Kidney (tissue), 14 donors: Measurements from ENCODE around the gene ALDH3A1. TPM values are rescaled to one million over a fixed set of nuclear protein-coding genes. Genes with fewer than 3 reads are reported as not detected.
A peak's percentile ranks its signal among the peaks of the same experiment; 100 is the strongest.

Source experiments
- DNase-seq, 5 donors: peaks; one replicate each; pipeline ENCODE4 v3.0.0-alpha.2; 2013 to 2020
- FAIRE-seq: peaks from 2 replicates; lab custom pipeline; 2012; peaks lifted over from hg19 to GRCh38; lab: Jason Lieb, UNC
- H3K27ac ChIP-seq, 2 donors: one replicate each; pipeline ENCODE4 v1.7.0; 2013; ENCODE audit warnings: low read depth in 2 of 2, low read length in 2 of 2, inconsistent platforms in 1 of 2
- H3K27me3 ChIP-seq: one replicate; pipeline ENCODE4 v1.7.1; 2013; ENCODE audit warnings: low read length, inconsistent platforms; ENCODE audit not compliant: control insufficient read depth, insufficient read depth
- H3K36me3 ChIP-seq, 3 donors: one replicate each; pipeline versions ENCODE4 v1.7.0 to v1.7.1; 2013; ENCODE audit warnings: low read length in 3 of 3, control low read depth in 1 of 3, inconsistent platforms in 1 of 3; ENCODE audit not compliant: insufficient read depth in 3 of 3, control insufficient read depth in 2 of 3
- H3K4me1 ChIP-seq, 3 donors: one replicate each; pipeline versions ENCODE4 v1.7.0 to v1.7.1; 2013; ENCODE audit warnings: low read length in 3 of 3, inconsistent platforms in 1 of 3, low read depth in 1 of 3; ENCODE audit not compliant: control insufficient read depth in 2 of 3, insufficient read depth in 2 of 3
- H3K4me3 ChIP-seq, 3 donors: one replicate each; pipeline versions ENCODE4 v1.7.0 to v1.8.1; 2013; ENCODE audit warnings: low read length in 3 of 3, control low read depth in 1 of 3, inconsistent platforms in 1 of 3
- H3K9ac ChIP-seq, 3 donors: one replicate each; pipeline versions ENCODE4 v1.7.0 to v1.7.1; 2013; ENCODE audit warnings: low read length in 3 of 3, control low read depth in 1 of 3, inconsistent platforms in 1 of 3
- H3K9me3 ChIP-seq, 3 donors: one replicate each; pipeline versions ENCODE4 v1.7.0 to v1.7.1; 2013; ENCODE audit warnings: low read length in 3 of 3, control low read depth in 1 of 3, inconsistent platforms in 1 of 3; ENCODE audit not compliant: control insufficient read depth in 2 of 3, insufficient read depth in 1 of 3
- intact Hi-C: fragments of 100-400 bp; cut with DNase I; formaldehyde crosslinking; loops from one replicate; pipeline ENCODE4 v1.11.1; 2022
- polyA plus RNA-seq: library from polyadenylated mRNA; stranded (reverse); fragments of 350-450 nt; fragmentation: Illumina TruSeq; extraction: RNeasy Lipid Tissue Mini Kit (QIAGEN cat#74804); gene quantifications from one replicate; pipeline ENCODE4 v1.2.3, GENCODE V29; 2014; ENCODE audit warnings: low read depth, low replicate concordance; ENCODE audit not compliant: insufficient read depth
- total RNA-seq: library from RNA; stranded (reverse); fragmentation: NEBNext Ultra II Directional; extraction: Animal tissue kit (Norgen Biotek cat#: 25700); gene quantifications from one replicate; pipeline ENCODE4 v1.2.1, GENCODE V29; 2021
- TF ChIP-seq, protein P1 (sequence below): IDR thresholded peaks from 3 replicates; pipeline ENCODE4 v1.5.1; 2012; ENCODE audit warnings: mild to moderate bottlenecking, moderate library complexity, borderline replicate concordance; ENCODE audit not compliant: insufficient read depth; ENCODE audit errors: extremely low read depth
- donor health status: control.
- donor health status: control.
- donor health status: control.
- donor health status: control.
- donor health status: control.
- donor health status: DM: yes; HTN: yes; CAD: no.
- donor health status: Normal renal cell carcinoma (clear cell type).

The ALDH3A1 gene
- total and polyA plus RNA-seq, 2 donors from 2014 or later: 0.75 to 1.4 TPM

DNA sequence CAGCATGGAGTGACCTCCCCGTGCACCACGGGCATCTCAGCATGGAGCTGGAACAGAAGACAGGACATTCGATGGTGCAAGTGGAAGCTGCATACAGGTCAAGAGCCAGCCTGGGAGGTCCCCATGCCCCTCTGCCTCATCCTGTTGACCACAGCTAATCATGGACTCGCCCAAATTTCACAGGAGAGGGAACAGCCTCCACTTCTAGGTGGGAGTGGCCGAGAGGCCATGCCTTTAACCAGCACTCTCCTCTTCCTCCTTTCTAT lies 28.0 kb downstream of the ALDH3A1 start:
- peak in 1 of 5 donors; percentile 39 for DNase-seq
- H3K9ac ChIP-seq: no peak overlapping the region
- peaks cover 0 to 48% (median 37%) of the 10 kb centered on the region in 3 donors for H3K4me1 ChIP-seq
- no peaks in the 10 kb centered on the region for H3K36me3 ChIP-seq
- intact Hi-C loops: no loop called here
- no peaks in the 10 kb centered on the region for H3K9me3 ChIP-seq
- H3K27me3 ChIP-seq: no peaks in the 10 kb centered on the region
- FAIRE-seq: no peak
- TF ChIP-seq, protein P1, sequence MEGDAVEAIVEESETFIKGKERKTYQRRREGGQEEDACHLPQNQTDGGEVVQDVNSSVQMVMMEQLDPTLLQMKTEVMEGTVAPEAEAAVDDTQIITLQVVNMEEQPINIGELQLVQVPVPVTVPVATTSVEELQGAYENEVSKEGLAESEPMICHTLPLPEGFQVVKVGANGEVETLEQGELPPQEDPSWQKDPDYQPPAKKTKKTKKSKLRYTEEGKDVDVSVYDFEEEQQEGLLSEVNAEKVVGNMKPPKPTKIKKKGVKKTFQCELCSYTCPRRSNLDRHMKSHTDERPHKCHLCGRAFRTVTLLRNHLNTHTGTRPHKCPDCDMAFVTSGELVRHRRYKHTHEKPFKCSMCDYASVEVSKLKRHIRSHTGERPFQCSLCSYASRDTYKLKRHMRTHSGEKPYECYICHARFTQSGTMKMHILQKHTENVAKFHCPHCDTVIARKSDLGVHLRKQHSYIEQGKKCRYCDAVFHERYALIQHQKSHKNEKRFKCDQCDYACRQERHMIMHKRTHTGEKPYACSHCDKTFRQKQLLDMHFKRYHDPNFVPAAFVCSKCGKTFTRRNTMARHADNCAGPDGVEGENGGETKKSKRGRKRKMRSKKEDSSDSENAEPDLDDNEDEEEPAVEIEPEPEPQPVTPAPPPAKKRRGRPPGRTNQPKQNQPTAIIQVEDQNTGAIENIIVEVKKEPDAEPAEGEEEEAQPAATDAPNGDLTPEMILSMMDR: no peak
- peak overlapping the region; percentile 72 to 73 for H3K27ac ChIP-seq
- no peak overlapping the region for H3K4me3 ChIP-seq

DNA sequence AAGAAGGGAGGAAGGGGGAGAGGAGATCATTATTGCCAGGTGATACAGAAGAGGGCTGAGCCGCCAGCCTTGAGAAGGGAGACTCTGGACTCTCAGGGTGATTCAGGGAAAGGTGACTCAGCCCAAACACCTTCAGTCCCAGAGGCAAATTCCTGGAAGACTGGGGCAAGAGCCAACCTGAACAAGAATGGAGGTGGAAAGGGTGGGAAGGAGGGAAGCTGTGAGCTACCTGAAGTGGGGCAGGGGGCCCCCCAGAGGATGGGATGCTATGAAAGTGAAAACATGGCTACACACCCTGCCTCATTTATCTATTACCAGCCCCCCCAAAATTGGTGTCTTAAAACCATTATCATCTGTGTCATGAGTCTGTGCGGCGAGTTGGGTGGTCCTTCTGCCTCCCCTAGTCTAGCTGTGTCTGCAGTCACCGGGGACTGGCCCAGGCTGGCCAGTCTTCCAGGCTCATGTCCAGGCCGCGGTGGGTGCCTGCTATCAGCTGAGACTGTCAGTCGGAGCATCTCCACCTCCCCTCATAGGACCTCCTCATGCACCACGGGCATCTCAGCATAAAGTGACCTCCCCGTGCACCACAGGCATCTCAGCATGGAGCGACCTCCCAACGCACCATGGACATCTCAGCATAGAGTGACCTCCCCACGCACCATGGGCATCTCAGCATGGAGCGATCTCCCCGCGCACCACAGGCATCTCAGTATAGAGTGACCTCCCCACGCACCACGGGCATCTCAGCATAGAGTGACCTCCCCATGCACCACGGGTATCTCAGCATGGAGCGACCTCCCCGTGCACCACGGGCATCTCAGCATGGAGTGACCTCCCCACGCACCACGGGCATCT lies 28.5 kb downstream of the ALDH3A1 start:
- no peak overlapping the region for H3K4me3 ChIP-seq
- no peaks in the 10 kb centered on the region for H3K9me3 ChIP-seq
- DNase-seq: peak in 2 of 5 donors; percentile 36 to 72
- H3K27me3 ChIP-seq: no peaks in the 10 kb centered on the region
- FAIRE-seq: no peak
- no peak overlapping the region for H3K9ac ChIP-seq
- peak overlapping the region; percentile 72 to 73 for H3K27ac ChIP-seq
- H3K4me1 ChIP-seq: peaks cover 0 to 51% (median 37%) of the 10 kb centered on the region in 3 donors
- H3K36me3 ChIP-seq: no peaks in the 10 kb centered on the region
- TF ChIP-seq, protein P1: no peak
- intact Hi-C loops: no loop called here

DNA sequence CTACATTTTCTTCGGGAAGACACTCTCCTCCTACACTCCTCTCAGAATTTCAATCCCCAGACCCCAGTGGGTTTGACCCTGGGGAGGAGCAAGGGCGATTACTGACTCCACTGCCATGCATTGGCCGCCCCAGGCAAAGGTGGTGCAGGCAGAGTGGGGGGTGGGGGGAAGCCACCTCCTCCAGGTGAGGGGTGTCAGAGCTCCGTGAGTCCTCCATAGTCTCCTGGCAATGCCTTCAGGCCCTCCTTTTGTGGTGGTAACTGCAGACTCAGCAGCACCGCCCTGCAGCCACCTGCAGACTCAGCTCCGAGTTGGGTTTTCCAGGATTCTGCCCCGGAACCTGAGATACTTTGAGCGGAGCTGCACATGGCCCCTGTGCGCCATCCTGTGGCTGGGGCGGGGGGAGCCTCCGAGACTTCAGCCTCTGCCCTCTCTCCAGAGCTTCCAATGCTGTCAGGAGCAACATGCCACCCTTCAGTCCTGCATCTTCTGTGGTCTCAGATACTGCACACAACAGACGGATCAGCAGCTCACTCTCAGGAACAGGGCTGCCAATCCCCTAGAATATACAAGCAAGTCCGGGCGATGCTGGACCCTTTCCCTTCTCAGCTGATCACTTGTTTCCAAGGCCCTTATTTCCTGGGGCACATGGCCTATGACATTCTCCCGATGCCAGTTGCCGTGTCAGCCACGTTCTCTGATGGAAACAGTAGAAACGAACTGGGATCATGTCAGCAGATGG lies 29.3 kb downstream of the ALDH3A1 start:
- intact Hi-C loops: no loop called here
- H3K27ac ChIP-seq: peak overlapping the region; percentile 45 to 55
- peak in 2 of 5 donors; percentile 36 to 64 for DNase-seq

More for the DNA sequence above, 29.3 kb downstream of the ALDH3A1 start:
- Histone ChIP-seq H3K36me3 (no peaks in the 10 kb centered on the region), H3K27me3 (no peaks in the 10 kb centered on the region), H3K9me3 (no peaks in the 10 kb centered on the region), H3K4me3 (peak overlapping the region in 1 of 3 donors; percentile 41), H3K9ac (peak overlapping the region in 1 of 3 donors; percentile 40), H3K4me1 (peaks cover 0 to 46% (median 35%) of the 10 kb centered on the region in 3 donors)
- TF ChIP-seq, protein P1: peak; percentile 36
- FAIRE-seq: no peak
